Prostate gland (tissue), 2 donors: ENCODE measurements around the gene F5.

ENCODE experiments used
- CTCF ChIP-seq, 4 experiments: fragments of 200-600 bp in 2 of 4; fragments of 450-650 bp in 2 of 4; sonication (generic) in 2 of 4; IDR thresholded peaks; 1 replicate in 3 of 4; 2 replicates in 1 of 4; pipeline ENCODE4 v1.5.1; 2016 to 2019; ENCODE audit warnings: antibody characterized with exemption in 4 of 4, mild to moderate bottlenecking in 2 of 4, moderate library complexity in 2 of 4
- POLR2A ChIP-seq: fragments of 450-650 bp; IDR thresholded peaks from one replicate; pipeline ENCODE4 v1.6.1; 2016; ENCODE audit warnings: antibody characterized with exemption, mild to moderate bottlenecking
- POLR2AphosphoS5 ChIP-seq: sonication (generic); formaldehyde crosslinking; IDR thresholded peaks from one replicate; pipeline ENCODE4 v1.6.1; 2017; ENCODE audit warnings: antibody characterized with exemption

GRCh38 chr1:169517558-169518186 is 68.6 kb downstream of the F5 start:
- TF ChIP-seq CTCF (IDR thresholded peaks at IDR 0.05): no peak
- TF ChIP-seq POLR2A: no peak
- no peak for TF ChIP-seq POLR2AphosphoS5
